WTC11 (cell line): ENCODE results near the gene CLEC3B. TPM values are rescaled to one million over a fixed set of nuclear protein-coding genes. Genes with fewer than 3 reads are reported as not detected.

Experiments
- ATAC-seq: fragments of 200-7000 bp; cut with Tn5 transposase; 2 replicates; pipeline ENCODE4 v1.10.0; 2021; ENCODE audit warnings: mild to moderate bottlenecking, moderate library complexity
- CTCF ChIA-PET: fragments of 300-600 bp; sonication (Branson Sonifier 250); formaldehyde crosslinking; loops from one replicate; lab custom pipeline; 2021; ENCODE audit warnings: antibody characterized with exemption; lab: Charles Lee
- POLR2A ChIA-PET: fragments of 350-600 bp; sonication (Branson Sonifier 250); formaldehyde crosslinking; loops from one replicate; lab custom pipeline; 2021; ENCODE audit warnings: antibody characterized with exemption; lab: Charles Lee
- DNase-seq: peaks from one replicate; pipeline ENCODE4 v3.0.0; 2021; ENCODE audit warnings: low spot score
- H3K27ac Mint-ChIP-seq: 2 replicates; pipeline ENCODE4 v1.8.0; 2021; ENCODE audit warnings: mixed read lengths
- H3K27me3 Mint-ChIP-seq: 2 replicates; pipeline ENCODE4 v1.8.0; 2021; ENCODE audit warnings: low read depth, mild to moderate bottlenecking, moderate library complexity, mixed read lengths
- H3K36me3 Mint-ChIP-seq: 2 replicates; pipeline ENCODE4 v1.8.0; 2021; ENCODE audit warnings: mixed read lengths
- H3K4me1 Mint-ChIP-seq: 2 replicates; pipeline ENCODE4 v1.8.0; 2022; ENCODE audit warnings: mixed read lengths
- H3K4me3 Mint-ChIP-seq: 2 replicates; pipeline ENCODE4 v1.8.0; 2021; ENCODE audit warnings: mild to moderate bottlenecking, moderate library complexity, mixed read lengths
- H3K9me3 Mint-ChIP-seq: 2 replicates; pipeline ENCODE4 v1.8.0; 2021; ENCODE audit warnings: mixed read lengths
- CTCF ChIP-seq: fragments of 200-600 bp; IDR thresholded peaks from 2 replicates; pipeline ENCODE4 v1.8.0; 2022; ENCODE audit warnings: antibody characterized with exemption
- E2F5 ChIP-seq: sonication (generic); formaldehyde crosslinking; IDR thresholded peaks from 2 replicates; pipeline ENCODE4 v1.8.1; 2022; ENCODE audit warnings: mild to moderate bottlenecking, moderate library complexity, missing genetic modification reagents
- ESRRA ChIP-seq: sonication (generic); formaldehyde crosslinking; IDR thresholded peaks from 2 replicates; pipeline ENCODE4 v1.8.1; 2022; ENCODE audit warnings: mild to moderate bottlenecking, missing genetic modification reagents, borderline replicate concordance
- HMGXB4 ChIP-seq: sonication (generic); formaldehyde crosslinking; IDR thresholded peaks from 2 replicates; pipeline ENCODE4 v1.8.1; 2023; ENCODE audit warnings: mild to moderate bottlenecking, moderate library complexity, missing genetic modification reagents
- JUN ChIP-seq: sonication (generic); formaldehyde crosslinking; IDR thresholded peaks from 2 replicates; pipeline ENCODE4 v1.8.0; 2023; ENCODE audit warnings: mild to moderate bottlenecking, missing genetic modification reagents
- MYBL2 ChIP-seq: sonication (generic); formaldehyde crosslinking; IDR thresholded peaks from 2 replicates; pipeline ENCODE4 v1.8.1; 2023; ENCODE audit warnings: mild to moderate bottlenecking, moderate library complexity, missing genetic modification reagents
- NFYB ChIP-seq: sonication (generic); formaldehyde crosslinking; conservative IDR thresholded peaks from 2 replicates; pipeline ENCODE4 v1.8.0; 2022; ENCODE audit warnings: low read depth, missing genetic modification reagents
- ZNF138 ChIP-seq: sonication (generic); formaldehyde crosslinking; conservative IDR thresholded peaks from 2 replicates; pipeline ENCODE4 v1.8.1; 2022; ENCODE audit warnings: mild to moderate bottlenecking, moderate library complexity, missing genetic modification reagents
- ZNF396 ChIP-seq: fragments of 250-450 bp; sonication (Bioruptor Pico); IDR thresholded peaks from 2 replicates; pipeline ENCODE4 v1.8.0; 2021; ENCODE audit warnings: mild to moderate bottlenecking, moderate library complexity, borderline replicate concordance
- ZNF423 ChIP-seq: fragments of 250-450 bp; sonication (Bioruptor Pico); IDR thresholded peaks from 2 replicates; pipeline ENCODE4 v2.1.2; 2022; ENCODE audit warnings: mild to moderate bottlenecking, moderate library complexity
- ZNF532 ChIP-seq: fragments of 250-450 bp; sonication (Bioruptor Pico); IDR thresholded peaks from 2 replicates; pipeline ENCODE4 v1.9.0; 2021; ENCODE audit warnings: mild to moderate bottlenecking, borderline replicate concordance
- ZNF671 ChIP-seq: fragments of 250-450 bp; sonication (Bioruptor Pico); IDR thresholded peaks from 2 replicates; pipeline ENCODE4 v1.8.0; 2021; ENCODE audit warnings: mild to moderate bottlenecking
- ZSCAN18 ChIP-seq: fragments of 250-450 bp; sonication (Bioruptor Pico); IDR thresholded peaks from 2 replicates; pipeline ENCODE4 v2.1.2; 2022; ENCODE audit warnings: mild to moderate bottlenecking, moderate library complexity
- total RNA-seq: library from RNA; stranded (reverse); gene quantifications from 3 replicates; pipeline ENCODE4 v1.2.3, GENCODE V29; 2021
- TF ChIP-seq, protein P1 (sequence below): sonication (generic); formaldehyde crosslinking; IDR thresholded peaks from 2 replicates; pipeline ENCODE4 v1.8.1; 2023; ENCODE audit warnings: mild to moderate bottlenecking, missing genetic modification reagents
- TF ChIP-seq, protein P2 (sequence below): sonication (generic); formaldehyde crosslinking; IDR thresholded peaks from 2 replicates; pipeline ENCODE4 v1.8.1; 2022; ENCODE audit warnings: mild to moderate bottlenecking, missing genetic modification reagents, moderate library complexity, borderline replicate concordance
- TF ChIP-seq, protein P3 (sequence below): sonication (generic); formaldehyde crosslinking; IDR thresholded peaks from 2 replicates; pipeline ENCODE4 v1.8.0; 2022; ENCODE audit warnings: mild to moderate bottlenecking, missing genetic modification reagents
- TF ChIP-seq, protein P4 (sequence below): sonication (generic); formaldehyde crosslinking; IDR thresholded peaks from 2 replicates; pipeline ENCODE4 v1.8.1; 2023; ENCODE audit warnings: mild to moderate bottlenecking, missing genetic modification reagents, moderate library complexity
- TF ChIP-seq, protein P5 (sequence below): fragments of 250-450 bp; sonication (Bioruptor Pico); conservative IDR thresholded peaks from 2 replicates; pipeline ENCODE4 v1.9.0; 2021; ENCODE audit warnings: mild to moderate bottlenecking

The CLEC3B gene
- total RNA-seq, 1 experiment from 2014 or later: 0.81 TPM

DNA sequence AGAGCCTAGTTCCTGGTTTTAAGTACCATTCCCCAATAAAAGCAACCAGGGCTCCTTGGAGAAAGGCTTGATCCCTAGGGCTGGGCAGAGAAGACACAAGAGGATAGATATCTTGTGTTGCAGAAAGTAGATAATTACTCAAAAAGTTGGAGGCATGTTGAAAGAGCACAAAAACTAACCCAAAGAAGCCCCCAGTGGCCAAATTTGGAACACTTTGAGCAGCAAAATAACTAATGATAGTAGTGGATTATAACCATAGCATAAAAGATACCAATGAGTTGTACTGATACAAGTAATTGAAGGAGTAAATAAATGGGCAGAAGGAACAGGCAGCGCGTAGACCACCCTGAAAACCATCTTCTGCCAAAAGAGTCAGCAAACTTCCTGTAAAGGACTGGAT, 38.0 kb upstream of the CLEC3B start:
- ChIA-PET POLR2A (no interaction called here), CTCF (interaction anchor here (0.6 to 1.7 kb wide), 3 partner anchors 11 to 16 kb away, joined by 3 to 9 read pairs (median 4); partner anchors contain the start of genes EXOSC7 and ZDHHC3)
- H3K4me1 Mint-ChIP-seq: peaks cover 26% of the 10 kb centered on the region
- DNase-seq (no peak), ATAC-seq (no peak)
- H3K4me3 Mint-ChIP-seq: no peak overlapping the region
- H3K9me3 Mint-ChIP-seq: peaks cover 18% of the 10 kb centered on the region
- peaks cover 62% of the 10 kb centered on the region for H3K36me3 Mint-ChIP-seq
- H3K27me3 Mint-ChIP-seq: no peaks in the 10 kb centered on the region
- H3K27ac Mint-ChIP-seq: no peak overlapping the region
- TF ChIP-seq CTCF (no peak; the same call in 1 of the 2 replicates), ZNF532 (CRISPR knock-in tag) (no peak), ZNF396 (CRISPR knock-in tag) (no peak), MYBL2 (CRISPR knock-in tag) (no peak), ESRRA (CRISPR knock-in tag) (no peak), ZNF423 (no peak), E2F5 (CRISPR knock-in tag) (no peak), NFYB (no peak), ZNF671 (CRISPR knock-in tag) (no peak), HMGXB4 (no peak), ZNF138 (CRISPR knock-in tag) (no peak), ZSCAN18 (CRISPR knock-in tag) (no peak), JUN (no peak)
- TF ChIP-seq, protein P1, sequence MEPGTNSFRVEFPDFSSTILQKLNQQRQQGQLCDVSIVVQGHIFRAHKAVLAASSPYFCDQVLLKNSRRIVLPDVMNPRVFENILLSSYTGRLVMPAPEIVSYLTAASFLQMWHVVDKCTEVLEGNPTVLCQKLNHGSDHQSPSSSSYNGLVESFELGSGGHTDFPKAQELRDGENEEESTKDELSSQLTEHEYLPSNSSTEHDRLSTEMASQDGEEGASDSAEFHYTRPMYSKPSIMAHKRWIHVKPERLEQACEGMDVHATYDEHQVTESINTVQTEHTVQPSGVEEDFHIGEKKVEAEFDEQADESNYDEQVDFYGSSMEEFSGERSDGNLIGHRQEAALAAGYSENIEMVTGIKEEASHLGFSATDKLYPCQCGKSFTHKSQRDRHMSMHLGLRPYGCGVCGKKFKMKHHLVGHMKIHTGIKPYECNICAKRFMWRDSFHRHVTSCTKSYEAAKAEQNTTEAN: no peak
- TF ChIP-seq, protein P2, sequence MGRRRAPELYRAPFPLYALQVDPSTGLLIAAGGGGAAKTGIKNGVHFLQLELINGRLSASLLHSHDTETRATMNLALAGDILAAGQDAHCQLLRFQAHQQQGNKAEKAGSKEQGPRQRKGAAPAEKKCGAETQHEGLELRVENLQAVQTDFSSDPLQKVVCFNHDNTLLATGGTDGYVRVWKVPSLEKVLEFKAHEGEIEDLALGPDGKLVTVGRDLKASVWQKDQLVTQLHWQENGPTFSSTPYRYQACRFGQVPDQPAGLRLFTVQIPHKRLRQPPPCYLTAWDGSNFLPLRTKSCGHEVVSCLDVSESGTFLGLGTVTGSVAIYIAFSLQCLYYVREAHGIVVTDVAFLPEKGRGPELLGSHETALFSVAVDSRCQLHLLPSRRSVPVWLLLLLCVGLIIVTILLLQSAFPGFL: no peak
- TF ChIP-seq, protein P3, sequence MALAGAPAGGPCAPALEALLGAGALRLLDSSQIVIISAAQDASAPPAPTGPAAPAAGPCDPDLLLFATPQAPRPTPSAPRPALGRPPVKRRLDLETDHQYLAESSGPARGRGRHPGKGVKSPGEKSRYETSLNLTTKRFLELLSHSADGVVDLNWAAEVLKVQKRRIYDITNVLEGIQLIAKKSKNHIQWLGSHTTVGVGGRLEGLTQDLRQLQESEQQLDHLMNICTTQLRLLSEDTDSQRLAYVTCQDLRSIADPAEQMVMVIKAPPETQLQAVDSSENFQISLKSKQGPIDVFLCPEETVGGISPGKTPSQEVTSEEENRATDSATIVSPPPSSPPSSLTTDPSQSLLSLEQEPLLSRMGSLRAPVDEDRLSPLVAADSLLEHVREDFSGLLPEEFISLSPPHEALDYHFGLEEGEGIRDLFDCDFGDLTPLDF (CRISPR knock-in tag): no peak
- TF ChIP-seq, protein P4, sequence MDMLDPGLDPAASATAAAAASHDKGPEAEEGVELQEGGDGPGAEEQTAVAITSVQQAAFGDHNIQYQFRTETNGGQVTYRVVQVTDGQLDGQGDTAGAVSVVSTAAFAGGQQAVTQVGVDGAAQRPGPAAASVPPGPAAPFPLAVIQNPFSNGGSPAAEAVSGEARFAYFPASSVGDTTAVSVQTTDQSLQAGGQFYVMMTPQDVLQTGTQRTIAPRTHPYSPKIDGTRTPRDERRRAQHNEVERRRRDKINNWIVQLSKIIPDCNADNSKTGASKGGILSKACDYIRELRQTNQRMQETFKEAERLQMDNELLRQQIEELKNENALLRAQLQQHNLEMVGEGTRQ (CRISPR knock-in tag): no peak
- TF ChIP-seq, protein P5, sequence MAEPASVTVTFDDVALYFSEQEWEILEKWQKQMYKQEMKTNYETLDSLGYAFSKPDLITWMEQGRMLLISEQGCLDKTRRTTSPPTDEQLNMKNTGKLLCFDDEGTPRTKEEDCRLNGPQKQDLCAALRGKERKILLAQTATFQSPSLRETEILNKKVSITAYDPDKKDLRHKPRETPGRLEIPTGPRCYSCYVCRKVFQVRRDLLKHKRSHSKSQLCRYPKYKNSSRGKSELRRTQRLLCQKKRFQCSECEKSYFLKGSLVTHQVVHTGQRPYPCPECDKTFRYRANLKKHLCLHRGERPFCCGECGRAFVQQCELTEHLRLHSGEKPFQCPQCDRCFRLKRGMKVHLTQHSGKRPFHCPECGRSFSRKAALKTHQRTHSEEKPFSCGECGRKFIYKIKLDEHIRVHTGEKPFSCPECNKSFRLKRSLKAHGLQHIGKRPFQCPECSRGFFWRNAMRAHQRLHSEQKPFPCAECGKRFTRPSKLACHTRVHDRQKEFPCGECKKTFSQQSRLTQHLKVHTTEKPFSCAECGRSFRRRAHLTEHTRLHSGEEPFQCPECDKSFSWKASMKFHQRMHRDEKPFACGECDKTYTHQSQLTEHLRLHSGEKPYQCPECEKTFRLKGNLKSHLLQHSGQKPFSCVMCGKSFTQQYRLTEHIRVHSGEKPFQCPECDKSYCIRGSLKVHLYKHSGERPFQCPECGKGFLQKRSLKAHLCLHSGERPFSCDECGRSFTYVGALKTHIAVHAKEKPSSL (CRISPR knock-in tag): no peak
